ENCODE data around the gene IGF2BP2.
"Not testable (repeated sequence)": the region's sequence is repeated elsewhere in the genome, so short reads cannot be mapped to it uniquely, and the experiment has no call there.

The IGF2BP2 gene

DNA sequence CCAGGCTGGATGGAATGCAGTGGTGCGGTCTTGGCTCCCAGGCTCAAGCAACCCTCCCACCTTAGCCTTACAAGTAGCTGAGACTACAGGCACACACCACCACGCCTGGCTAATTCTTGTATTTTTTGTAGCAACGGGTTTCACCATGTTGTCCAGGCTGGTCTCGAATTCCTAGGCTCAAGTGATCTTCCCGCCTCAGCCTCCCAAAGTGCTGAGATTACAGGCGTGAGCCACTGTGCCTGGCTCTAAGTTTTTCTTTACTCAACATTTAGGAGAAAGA, 26.1 kb downstream of the IGF2BP2 start:
- not testable (repeated sequence) for DNase-seq (ENCODE audit: low read depth in 2 of 2)

DNA sequence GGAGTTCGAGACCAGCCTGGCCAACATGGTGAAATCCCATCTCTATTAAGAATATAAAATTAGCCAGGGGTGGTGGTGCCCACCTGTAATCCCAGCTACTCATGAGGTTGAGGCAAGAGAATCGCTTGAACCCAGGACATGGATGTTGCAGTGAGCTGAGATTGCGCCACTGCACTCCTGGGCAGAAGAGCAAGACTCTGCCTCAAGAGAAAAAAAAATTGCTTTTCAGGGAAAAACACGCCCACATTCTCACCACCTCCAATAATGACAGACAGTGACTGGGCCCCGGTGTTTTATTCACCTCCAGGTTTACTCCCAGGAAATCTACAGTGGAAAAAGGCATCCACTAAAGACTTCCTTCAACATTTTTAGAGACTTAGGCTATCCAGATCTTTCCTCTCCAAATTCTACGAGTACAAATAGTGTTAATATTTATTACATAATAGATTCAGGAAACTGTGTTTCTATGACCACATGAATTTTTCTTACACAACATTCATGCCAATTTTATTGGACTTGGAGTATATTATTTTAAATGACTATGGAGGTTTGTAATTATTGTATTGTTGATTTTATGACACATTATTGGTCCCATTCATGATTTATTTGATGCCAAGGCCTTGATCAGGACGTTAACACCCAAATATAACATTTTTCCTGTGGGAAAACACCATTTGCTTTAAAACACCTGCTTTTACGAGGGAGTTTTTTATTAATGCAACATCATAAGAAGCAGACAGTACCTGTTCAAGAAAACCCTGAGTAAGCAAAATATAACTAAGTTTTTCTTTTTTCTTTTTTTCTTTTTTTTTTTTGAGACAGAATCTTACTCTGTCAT, 26.6 kb downstream of the IGF2BP2 start:
- no peak for DNase-seq (ENCODE audit: low read depth in 2 of 2)

DNA sequence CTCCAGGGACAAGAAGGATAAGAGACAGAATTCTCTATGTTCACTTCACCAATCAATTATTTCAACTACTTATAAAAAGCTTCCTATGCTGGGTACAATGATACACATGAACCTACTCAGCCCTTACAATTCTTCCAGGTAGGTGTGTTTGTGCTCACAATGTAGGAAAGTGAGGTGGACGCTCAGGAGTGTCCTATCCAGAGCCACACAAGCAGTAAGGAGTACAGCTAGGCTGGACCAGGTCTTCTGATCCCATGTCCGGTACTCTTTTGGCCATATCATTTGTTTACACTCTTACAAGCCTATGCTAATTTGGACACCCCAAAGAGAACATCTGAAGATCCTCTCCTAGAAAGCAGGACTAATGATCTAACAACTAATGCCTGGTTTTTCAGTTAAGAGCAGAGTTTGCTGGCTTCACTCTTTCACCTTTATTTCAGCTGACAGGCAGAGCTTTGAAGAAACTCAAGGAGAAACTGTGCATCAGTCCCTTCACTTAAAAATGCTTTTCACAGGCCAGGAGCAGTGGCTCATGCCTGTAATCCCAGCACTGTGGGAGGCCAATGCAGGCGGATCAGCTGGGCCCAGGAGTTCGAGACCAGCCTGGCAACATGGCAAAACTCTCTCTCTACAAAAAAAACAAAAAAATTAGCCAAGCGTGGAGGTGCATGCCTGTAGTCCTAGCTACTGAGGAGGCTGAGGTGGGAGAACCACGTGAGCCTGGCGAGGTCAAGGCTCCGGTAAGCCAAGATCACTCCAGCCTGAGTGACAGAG, 27.5 kb downstream of the IGF2BP2 start:
- DNase-seq (ENCODE audit: low read depth in 2 of 2): no peak

DNA sequence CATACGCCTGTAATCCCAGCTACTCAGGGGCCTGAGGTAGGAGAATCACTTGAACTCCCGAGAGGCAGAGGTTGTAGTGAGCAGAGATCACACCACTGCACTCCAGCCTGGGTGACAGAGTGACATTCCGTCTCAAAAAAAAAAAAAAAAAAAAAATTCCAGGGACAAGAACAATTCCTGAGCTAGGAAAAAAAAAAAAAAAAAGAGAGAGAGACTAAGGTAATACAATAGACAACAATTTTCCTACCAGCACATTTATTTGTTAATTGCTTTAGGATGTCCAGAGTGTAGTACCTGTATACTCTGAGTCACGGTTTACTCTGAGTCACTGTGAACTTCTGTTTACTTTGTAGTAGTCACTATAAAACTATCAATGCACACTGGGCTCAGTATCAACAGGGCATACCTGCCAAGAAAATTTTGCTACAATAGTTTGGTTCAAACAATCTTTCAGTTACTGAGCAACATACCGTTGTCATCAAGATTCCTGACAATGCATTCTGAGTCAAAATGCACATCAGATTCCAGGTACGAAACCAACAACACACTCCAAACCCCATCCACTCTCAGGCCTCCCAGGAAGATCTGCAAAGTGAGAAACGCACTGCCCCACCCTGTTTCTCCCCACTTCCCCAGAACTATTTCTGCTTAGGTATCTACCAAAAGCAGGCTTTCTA, 28.3 kb downstream of the IGF2BP2 start:
- DNase-seq (ENCODE audit: low read depth in 2 of 2): no peak

DNA sequence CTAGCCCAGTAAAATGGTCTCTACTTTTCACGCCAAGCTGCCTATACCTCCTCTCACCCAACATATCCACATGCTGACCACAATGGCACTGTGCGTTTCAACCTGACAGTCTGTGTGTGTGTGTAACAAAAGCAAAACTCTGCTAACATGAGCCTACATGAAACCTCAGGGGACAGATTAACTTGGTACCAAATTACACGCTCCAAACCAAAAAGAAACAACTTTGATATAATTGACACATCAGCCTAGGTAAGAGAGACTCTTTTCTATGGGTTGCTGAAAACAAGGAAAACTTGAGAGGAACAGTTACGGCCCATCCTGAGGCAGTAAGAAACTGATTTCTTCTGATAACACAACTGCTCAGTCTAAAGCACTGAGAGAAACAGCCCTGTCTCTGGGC, 31.5 kb downstream of the IGF2BP2 start:
- no peak for DNase-seq (ENCODE audit: low read depth in 2 of 2)

DNA sequence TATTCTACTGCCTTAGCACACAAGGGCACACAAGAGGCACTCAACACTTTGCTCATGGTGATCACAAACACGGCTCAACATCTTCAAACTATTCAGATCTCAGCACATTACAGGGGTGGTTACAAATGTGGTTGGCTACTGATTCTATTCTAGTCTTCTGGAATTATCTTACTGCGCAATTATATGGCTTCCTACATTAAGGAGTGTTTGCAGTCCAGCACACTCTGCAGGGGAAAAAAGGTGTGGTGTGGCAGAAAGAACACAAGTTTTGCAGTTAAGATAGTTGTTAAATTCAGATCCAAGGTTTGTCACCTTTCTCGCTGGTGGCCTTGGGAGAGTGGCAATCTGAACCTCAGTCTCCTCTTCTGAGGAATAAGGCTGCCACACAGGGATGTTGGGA, 31.9 kb downstream of the IGF2BP2 start:
- no peak for DNase-seq (ENCODE audit: low read depth in 2 of 2)

DNA sequence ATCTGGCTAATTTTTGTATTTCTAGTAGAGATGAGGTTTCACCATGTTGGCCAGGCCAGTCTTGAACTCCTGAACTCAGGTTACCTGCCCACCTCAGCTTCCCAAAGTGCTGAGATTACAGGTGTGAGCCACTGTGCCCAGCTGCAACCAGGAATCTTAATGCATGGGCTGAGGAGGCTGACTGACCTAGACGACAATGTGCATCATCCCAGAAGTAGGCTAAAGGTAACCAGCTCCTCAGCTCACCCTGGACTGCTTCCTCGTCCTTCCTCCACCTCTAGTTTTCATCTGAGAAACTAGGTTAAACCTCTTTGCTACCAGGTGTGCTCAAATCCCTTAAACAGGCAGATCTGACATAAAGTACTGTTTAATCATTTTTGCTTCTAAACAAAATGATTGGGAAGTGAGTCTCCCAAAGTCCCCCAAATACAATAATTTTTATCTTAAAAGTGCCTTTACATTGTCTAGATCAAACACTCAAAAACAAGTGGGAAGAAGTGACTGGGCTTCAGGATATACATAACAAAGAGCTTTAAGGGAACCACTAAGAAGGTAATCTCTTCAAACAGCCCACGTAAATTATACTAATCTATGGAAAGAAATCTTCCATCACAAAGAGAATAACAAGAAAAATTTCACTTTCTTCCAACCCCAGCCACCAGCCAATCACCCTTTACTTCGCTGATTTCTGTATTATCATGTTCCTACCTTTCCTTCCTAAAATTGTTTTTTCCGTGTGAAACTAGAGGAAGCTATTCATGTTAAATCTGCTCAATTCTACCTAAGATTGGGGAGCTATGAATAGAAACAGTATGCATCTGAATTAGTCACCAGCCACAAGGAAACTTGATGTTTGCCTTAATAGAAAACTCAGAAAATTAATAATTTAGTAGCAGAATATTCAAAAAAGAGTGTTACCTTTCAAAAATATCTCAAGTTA, 34.7 kb downstream of the IGF2BP2 start:
- no peak for DNase-seq (ENCODE audit: low read depth in 2 of 2)

DNA sequence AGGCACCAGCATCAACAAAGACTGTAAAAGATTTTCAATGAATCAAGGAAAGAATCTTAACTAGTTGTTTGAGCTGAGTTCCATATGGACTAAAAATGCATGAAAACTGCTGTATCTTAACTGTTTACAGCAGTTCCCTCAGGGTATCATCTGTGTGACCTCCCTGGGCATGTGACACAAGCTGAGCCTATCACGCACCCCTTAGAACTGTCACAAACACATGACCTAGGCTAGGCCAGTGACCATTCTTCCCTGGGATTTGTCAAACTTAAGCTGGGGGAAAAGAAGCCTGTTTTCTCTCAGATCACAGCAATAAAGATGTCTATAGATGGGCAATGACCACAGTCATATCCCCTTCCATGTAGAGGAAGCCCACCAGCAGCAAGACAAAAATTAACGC, 35.7 kb downstream of the IGF2BP2 start:
- DNase-seq (ENCODE audit: low read depth in 2 of 2): no peak

DNA sequence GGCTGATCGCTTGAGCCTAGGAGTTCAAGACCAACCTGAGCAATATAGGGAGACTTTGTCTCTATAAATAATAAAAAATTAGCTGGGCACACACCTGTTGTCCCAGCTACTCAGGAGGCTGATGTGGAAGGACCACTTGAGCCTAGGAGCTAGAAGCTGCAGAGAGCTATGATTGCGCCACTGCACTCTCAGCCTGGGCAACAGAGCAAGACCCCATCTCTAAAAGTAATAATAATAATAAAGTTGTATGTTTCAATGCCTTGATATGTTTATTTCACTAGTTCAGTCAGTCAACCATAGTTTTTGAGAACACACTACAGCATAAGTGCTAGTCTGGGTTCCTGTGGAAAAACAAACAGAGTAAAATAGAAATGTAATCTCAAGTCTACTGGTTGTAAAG, 36.5 kb downstream of the IGF2BP2 start:
- DNase-seq (ENCODE audit: low read depth in 2 of 2): no peak

DNA sequence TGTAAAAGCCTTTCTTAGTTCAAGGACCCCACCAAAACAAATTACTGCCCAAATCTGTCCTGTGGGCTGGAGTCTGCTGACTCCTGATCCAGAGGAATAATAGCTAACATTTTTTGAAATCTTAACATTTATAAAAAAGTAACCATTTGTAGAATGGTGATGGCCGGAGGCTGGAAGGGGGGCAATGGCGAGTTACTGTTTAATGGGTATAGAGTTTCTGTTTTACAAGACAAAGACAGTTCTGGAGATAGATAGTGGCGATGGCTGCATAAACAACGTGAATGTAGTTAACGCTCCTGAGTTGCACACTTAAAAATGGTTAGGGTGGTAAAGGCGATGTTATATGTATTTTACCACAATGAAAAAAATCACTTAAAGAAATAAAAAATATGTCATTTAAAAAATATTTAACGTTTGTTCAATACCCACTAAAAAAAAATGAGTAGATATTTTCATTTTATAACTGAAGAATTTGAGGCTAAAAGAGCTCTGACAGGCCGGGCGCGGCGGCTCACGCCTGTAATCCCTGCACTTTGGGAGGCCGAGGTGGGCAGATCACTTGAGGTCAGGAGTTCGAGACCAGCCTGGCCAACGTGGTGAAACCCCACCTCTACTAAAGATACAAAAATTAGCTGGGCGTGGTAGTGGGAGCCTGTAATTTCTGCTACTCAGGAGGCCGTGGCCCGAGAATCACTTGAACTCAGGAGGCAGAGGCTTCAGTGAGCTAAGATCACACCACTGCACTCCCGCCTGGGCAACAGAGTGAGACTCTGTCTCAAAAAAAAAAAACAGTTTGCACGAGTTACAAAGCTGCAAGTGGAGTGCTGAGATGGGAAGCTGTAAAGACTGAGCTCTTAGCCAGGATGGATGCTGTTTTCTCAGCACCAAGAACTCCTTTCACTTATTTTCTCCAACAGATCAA, 37.6 kb downstream of the IGF2BP2 start:
- DNase-seq (ENCODE audit: low read depth in 2 of 2): no peak

DNA sequence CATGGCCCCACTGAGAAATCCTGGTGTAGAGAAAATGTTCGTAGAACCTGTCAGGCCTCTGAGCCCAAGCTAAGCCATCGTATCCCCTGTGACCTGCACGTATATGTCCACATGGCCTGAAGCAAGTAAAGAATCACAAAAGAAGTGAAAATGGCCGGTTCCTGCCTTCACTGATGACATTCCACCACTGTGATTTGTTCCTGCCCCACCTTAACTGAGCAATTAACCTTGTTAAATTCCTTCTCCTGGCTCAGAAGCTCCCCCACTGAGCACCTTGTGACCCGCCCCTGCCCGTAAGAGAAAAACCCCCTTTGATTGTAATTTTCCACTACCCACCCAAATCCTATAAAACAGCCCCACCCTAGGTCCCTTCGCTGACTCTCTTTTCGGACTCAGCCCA, 38.6 kb downstream of the IGF2BP2 start:
- not testable (repeated sequence) for DNase-seq (ENCODE audit: low read depth in 2 of 2)

DNA sequence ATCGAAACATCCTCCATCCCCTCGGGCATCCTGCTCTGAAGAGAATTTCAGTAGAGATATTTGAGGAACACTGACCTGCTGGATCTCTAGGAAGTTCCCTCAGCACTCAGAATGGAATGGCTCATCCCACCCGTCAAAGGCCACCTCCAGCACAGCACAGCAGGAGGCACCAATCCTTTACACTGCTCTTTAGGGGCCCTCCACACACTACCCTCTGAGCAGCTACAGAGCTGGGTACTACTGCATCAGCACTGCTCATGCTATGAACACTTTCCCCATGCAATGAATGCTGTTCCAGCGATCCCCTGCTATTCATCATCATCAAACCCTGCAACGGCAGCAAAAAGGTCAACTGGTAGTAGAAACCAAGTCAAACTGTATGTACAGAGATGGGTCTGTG, 40.5 kb downstream of the IGF2BP2 start:
- DNase-seq (ENCODE audit: low read depth in 2 of 2): no peak

DNA sequence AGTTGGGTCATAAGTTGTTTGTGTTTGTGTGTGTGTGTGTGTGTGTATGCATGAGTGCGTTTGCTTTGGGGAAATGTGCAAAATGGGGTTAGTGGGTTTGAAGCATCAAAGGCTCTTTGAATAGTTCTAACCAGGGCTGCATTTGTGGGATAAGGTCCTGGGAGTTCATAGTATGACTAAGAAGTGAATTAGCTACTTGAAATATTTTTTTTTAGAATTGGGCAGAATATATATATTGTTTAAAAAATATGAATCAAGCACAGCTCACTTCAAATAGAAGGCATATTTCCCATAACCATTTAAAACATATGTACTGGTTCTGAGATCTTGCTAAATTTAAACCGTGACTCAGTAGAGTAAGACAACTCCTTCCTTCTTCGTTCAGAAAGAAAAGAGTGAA, 43.1 kb downstream of the IGF2BP2 start:
- DNase-seq (ENCODE audit: low read depth in 2 of 2): no peak

DNA sequence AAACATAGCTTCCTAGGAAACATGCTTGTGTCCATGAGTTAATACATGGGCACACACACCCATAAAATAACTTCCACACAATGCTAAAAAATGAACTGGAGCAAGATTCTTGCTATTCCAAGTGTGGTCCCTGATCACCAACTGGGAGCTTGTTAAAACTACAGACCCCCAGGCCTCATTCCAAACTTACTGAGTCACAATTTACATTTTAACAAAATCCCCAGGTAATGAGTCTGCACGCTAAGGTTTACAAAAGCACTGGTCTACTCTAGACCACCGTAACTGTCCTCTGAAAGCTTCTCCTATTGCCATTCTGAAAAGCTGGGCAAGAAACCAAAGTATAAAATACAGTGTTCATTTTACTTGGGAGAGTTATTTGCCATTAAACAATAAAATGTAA, 45.4 kb downstream of the IGF2BP2 start:
- DNase-seq (ENCODE audit: low read depth in 2 of 2): no peak

DNA sequence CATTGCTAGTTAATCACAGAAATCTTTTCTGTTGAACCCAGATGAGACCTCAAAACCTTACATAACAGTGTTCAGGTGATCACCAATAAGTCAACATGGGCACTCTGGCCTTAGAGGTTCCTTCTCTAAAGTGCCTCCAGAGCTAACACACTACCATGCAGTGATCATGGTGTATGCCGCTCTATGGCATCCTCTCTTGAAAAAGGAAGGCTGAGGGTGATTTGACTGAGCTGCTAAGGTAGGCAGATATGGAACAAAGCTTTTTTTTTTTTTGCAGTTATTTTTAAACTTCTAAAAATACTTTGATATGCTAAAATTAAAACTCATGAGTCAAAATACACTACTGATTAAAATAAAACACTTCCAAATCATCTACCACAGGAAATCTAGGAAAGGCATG, 46.0 kb downstream of the IGF2BP2 start:
- no peak for DNase-seq (ENCODE audit: low read depth in 2 of 2)

DNA sequence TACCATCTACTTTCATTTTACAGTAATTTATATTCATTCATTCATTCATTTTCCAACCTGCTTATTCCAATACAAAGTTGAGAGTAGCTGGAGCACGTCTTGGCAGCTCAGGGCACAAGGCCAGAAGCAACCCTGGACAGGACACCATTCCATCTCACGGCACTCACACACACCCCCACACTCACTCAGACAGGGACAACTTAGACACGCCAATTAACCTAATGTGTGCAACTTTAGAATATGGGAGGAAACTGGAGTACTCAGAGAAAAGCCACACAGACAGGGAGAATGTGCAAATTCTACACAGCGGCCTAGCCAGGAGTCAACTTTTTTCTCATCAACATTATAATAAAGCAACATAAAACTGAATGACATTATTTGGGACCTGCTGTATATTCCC, 46.7 kb downstream of the IGF2BP2 start:
- DNase-seq (ENCODE audit: low read depth in 2 of 2): no peak

DNA sequence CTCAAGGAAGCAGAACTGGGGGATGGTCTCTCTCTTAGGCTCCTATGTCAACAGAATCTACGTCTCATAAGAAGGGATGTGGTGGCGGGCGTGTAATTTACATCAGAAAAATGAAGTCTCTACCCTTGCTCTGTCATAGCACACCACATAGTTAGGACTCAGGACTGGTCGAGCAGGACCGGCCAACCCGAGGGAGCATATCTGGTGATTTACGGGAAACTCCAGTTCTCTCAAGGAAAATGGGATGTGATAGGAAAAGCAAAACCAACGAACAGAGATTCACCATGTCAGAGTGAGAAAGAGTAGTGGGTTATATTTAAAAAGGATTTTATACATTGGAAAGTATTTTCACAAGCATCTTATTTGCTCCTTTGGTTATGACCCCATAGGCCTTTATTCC, 54.7 kb downstream of the IGF2BP2 start:
- DNase-seq (ENCODE audit: low read depth in 2 of 2): no peak

DNA sequence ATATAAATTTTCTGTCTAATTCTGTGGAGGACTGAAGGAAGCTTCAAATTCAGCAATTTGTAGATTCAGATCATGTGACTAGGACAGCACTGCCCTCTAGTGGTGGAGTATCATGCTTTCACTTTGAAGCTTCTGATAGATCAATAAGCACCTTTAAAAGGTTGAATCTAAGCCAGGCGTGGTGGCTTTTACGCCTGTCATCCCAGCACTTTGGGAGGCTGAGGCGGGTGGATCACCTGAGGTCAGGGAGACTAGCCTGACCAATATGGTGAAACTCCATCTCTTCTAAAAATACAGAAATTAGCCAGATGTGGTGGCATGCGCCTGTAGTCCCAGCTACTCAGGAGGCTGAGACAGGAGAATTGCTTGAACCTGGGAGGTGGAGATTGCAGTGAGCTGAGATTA, 56.3 kb downstream of the IGF2BP2 start:
- not testable (repeated sequence) for DNase-seq (ENCODE audit: low read depth in 2 of 2)

DNA sequence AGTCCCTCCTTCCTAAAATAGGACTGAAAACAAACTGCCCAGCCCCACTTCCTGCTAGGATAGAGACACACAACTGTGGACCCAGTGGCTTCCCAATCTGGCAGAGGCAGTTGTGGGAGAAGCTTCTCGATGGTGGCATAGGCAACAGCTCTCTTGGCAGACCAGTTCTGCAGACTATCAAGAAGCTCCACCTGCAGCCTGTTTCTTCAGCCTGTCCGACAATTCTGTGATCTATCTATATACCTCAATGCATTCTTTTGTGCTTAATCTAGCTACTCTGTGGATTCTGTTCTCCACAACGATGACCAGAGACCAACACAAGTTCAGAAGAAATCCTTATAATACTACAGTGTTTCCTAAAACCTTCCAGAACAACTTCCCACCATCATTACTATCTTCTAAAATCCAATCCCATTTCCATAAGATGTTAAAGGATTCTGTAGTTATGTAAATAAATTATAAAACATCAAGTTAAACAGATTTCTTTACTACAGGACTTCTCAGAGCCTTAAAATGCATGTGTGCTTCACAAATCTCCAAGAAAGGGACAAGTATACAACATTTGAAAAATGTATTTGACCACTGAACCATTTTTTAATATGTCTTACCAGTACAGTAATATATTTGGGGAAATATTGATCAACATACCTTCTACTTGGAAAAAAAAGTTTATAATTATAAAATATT, 57.7 kb downstream of the IGF2BP2 start:
- DNase-seq (ENCODE audit: low read depth in 2 of 2): no peak
